Smooth muscle cell (in vitro differentiated cells): ENCODE data around the gene NOL9. TPM values are rescaled to one million over a fixed set of nuclear protein-coding genes. Genes with fewer than 3 reads are reported as not detected.

Experiments
- DNase-seq: peaks from one replicate; lab custom pipeline; 2025; ENCODE audit not compliant: unreplicated experiment; lab: John Stamatoyannopoulos, UW
- H2AFZ ChIP-seq: fragments of 200-600 bp; sonication (generic); 2 replicates; pipeline ENCODE4 v1.6.0; 2016; ENCODE audit warnings: antibody characterized with exemption, low read depth, mild to moderate bottlenecking
- H3F3A ChIP-seq: fragments of 200-600 bp; sonication (generic); 2 replicates; pipeline ENCODE4 v1.6.0; 2017; ENCODE audit warnings: antibody characterized with exemption, low read depth
- H3K27ac ChIP-seq: fragments of 200-600 bp; sonication (generic); 2 replicates; pipeline ENCODE4 v1.5.1; 2016; ENCODE audit warnings: low read depth, mild to moderate bottlenecking
- H3K27me3 ChIP-seq: fragments of 200-600 bp; sonication (generic); 2 replicates; pipeline ENCODE4 v1.6.1; 2016; ENCODE audit warnings: low read depth, mild to moderate bottlenecking
- H3K36me3 ChIP-seq: fragments of 200-600 bp; sonication (generic); 2 replicates; pipeline ENCODE4 v1.5.1; 2016; ENCODE audit warnings: low read depth
- H3K4me1 ChIP-seq: fragments of 200-600 bp; sonication (generic); 2 replicates; pipeline ENCODE4 v1.5.1; 2016; ENCODE audit warnings: low read depth
- H3K4me2 ChIP-seq: fragments of 200-600 bp; sonication (generic); 2 replicates; pipeline ENCODE4 v1.6.0; 2016; ENCODE audit warnings: mild to moderate bottlenecking
- H3K4me3 ChIP-seq: fragments of 200-600 bp; sonication (generic); 2 replicates; pipeline ENCODE4 v1.5.1; 2016; ENCODE audit warnings: mild to moderate bottlenecking
- H3K79me2 ChIP-seq: fragments of 200-600 bp; sonication (generic); 2 replicates; pipeline ENCODE4 v1.6.0; 2016; ENCODE audit warnings: low read depth, mild to moderate bottlenecking
- H3K9ac ChIP-seq: fragments of 200-600 bp; sonication (generic); 2 replicates; pipeline ENCODE4 v1.6.0; 2016; ENCODE audit warnings: low read depth
- H3K9me3 ChIP-seq: fragments of 200-600 bp; sonication (generic); replicated peaks from 2 replicates; pipeline ENCODE4 v1.5.1; 2016; ENCODE audit warnings: low read depth
- H4K20me1 ChIP-seq: fragments of 200-600 bp; sonication (generic); 2 replicates; pipeline ENCODE4 v1.6.0; 2016; ENCODE audit warnings: low read depth
- CTCF ChIP-seq: fragments of 200-600 bp; sonication (generic); IDR thresholded peaks from 2 replicates; pipeline ENCODE4 v1.5.1; 2017; ENCODE audit warnings: borderline replicate concordance, mild to moderate bottlenecking, antibody characterized with exemption; ENCODE audit not compliant: insufficient read depth, poor library complexity, severe bottlenecking
- WGBS: methylation state at CpG from one replicate; pipeline ENCODE4 v1.1.7; 2016; ENCODE audit warnings: low lambda C conversion rate; 5-methylcytosine and 5-hydroxymethylcytosine counted together
- polyA plus RNA-seq: library from polyadenylated mRNA; unstranded; fragments of >200 nt; fragmentation: Nextera tagmentation; extraction: Ambion mirVana; gene quantifications from 2 replicates; pipeline ENCODE4 v1.2.1, GENCODE V29; 2016
- total RNA-seq: library from RNA; depleted of rRNA; stranded (reverse); fragments of >200 nt; gene quantifications from 2 replicates; pipeline ENCODE4 v1.2.3, GENCODE V29; 2014

The NOL9 gene
- total and polyA plus RNA-seq, 2 experiments from 2014 or later, result 8.1 to 12.0 TPM

GRCh38 chr1:6587261-6588005 lies 33.1 kb upstream of the NOL9 start:
- Histone ChIP-seq H3K27ac (no peak overlapping the region), H3K27me3 (no peaks in the 10 kb centered on the region), H3K4me2 (no peak overlapping the region), H3K79me2 (peaks cover 4% of the 10 kb centered on the region), H4K20me1 (peaks cover 21% of the 10 kb centered on the region), H3K9ac (no peak overlapping the region), H3F3A (no peaks in the 10 kb centered on the region), H2AFZ (no peak overlapping the region), H3K9me3 (no peaks in the 10 kb centered on the region), H3K36me3 (no peaks in the 10 kb centered on the region), H3K4me3 (no peak overlapping the region), H3K4me1 (no peaks in the 10 kb centered on the region)
- 92% methylated on average over 13 of the region's 13 CpGs for WGBS
- no peak for TF ChIP-seq CTCF
- no peak for DNase-seq

- Histone ChIP-seq H3F3A (no peaks in the 10 kb centered on the region), H2AFZ (no peak overlapping the region), H3K27ac (no peak overlapping the region), H3K4me3 (no peak overlapping the region), H3K9ac (no peak overlapping the region), H4K20me1 (peaks cover 17% of the 10 kb centered on the region), H3K27me3 (no peaks in the 10 kb centered on the region), H3K36me3 (no peaks in the 10 kb centered on the region), H3K4me2 (no peak overlapping the region), H3K9me3 (no peaks in the 10 kb centered on the region), H3K79me2 (peaks cover 4% of the 10 kb centered on the region), H3K4me1 (no peaks in the 10 kb centered on the region)
- TF ChIP-seq CTCF, result no peak
- 95% methylated on average over 8 of the region's 11 CpGs for WGBS
- no peak for DNase-seq
Observed at GRCh38 chr1:6586404-6586816, 32.1 kb upstream of the NOL9 start.

- no peak for TF ChIP-seq CTCF
- Histone ChIP-seq H3K36me3 (no peaks in the 10 kb centered on the region), H3K4me3 (no peak overlapping the region), H4K20me1 (peaks cover 13% of the 10 kb centered on the region), H3K4me1 (peaks cover 2% of the 10 kb centered on the region), H3K27me3 (no peaks in the 10 kb centered on the region), H3K27ac (no peak overlapping the region), H3F3A (no peaks in the 10 kb centered on the region), H2AFZ (no peak overlapping the region), H3K9me3 (no peaks in the 10 kb centered on the region), H3K79me2 (peaks cover 8% of the 10 kb centered on the region), H3K4me2 (no peak overlapping the region), H3K9ac (no peak overlapping the region)
- DNase-seq, result no peak
- WGBS, result 98% methylated on average over 7 of the region's 7 CpGs
Observed at GRCh38 chr1:6585841-6586240, 31.5 kb upstream of the NOL9 start.

- Histone ChIP-seq H3K27ac (no peak overlapping the region), H4K20me1 (peaks cover 8% of the 10 kb centered on the region), H3K27me3 (no peaks in the 10 kb centered on the region), H3K9ac (no peak overlapping the region), H3K9me3 (no peaks in the 10 kb centered on the region), H3K4me1 (peaks cover 7% of the 10 kb centered on the region), H3F3A (no peaks in the 10 kb centered on the region), H3K79me2 (peaks cover 15% of the 10 kb centered on the region), H3K36me3 (no peaks in the 10 kb centered on the region), H2AFZ (no peak overlapping the region), H3K4me3 (no peak overlapping the region), H3K4me2 (no peak overlapping the region)
- TF ChIP-seq CTCF, result no peak
- no peak for DNase-seq
- 91% methylated on average over 12 of the region's 12 CpGs for WGBS
Observed at GRCh38 chr1:6585081-6585722, 30.9 kb upstream of the NOL9 start.
